ENCODE measurements around the gene DLG1.

Gene DLG1

DNA sequence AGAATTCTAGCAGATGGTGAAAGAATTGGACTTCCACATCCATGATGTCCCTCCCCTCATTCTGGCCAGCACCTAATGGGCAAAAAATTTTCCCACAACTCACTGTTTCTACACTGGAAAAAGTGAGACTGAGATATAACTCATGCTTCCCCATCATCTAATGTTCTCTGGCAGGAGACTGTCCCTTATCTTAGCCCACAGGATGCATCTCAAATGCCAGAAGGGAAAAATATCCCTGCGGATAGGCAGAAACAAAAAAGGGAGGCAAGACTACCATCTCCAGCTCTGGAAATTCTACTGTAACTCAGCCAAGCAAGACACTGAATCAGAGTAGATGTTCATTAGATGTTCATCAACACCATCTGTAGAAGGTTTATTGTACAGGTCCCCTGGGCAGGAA, 58.6 kb downstream of the DLG1 start:
- DNase-seq (ENCODE audit: low spot score in 2 of 2): no peak
- H3K9me3 ChIP-seq: peaks cover 10% of the 10 kb centered on the region
- no peaks in the 10 kb centered on the region for H3K27me3 ChIP-seq (ENCODE audit: low read depth)
- H3K36me3 ChIP-seq (replicated peaks): peaks cover 10% of the 10 kb centered on the region; the same call in 1 of the 2 replicates
- no peaks in the 10 kb centered on the region for H3K4me1 ChIP-seq
- in situ Hi-C loops (cut with MboI; ENCODE audit: low sequenced_read_pairs): no loop called here
- H3K4me3 ChIP-seq: no peak overlapping the region

DNA sequence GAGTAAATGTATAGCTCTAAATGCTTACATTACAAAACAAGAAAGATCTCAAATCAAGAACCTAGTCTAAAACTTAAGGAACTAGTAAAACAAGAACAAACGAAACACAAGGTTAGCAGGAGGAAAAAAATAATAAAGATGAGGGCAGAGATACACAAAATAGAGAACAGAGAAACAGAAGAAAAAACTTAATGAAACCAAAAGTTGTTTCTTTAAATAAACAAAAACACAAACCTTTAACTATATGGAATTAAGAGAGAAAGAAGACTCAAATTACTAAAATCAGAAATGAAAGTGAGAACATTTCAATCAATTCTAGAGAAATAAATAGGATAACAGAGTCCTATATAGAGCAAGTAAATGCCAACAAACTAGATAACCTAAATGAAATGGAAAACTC, 59.6 kb downstream of the DLG1 start:
- H3K27me3 ChIP-seq (ENCODE audit: low read depth): no peaks in the 10 kb centered on the region
- no peak overlapping the region for H3K4me3 ChIP-seq
- H3K36me3 ChIP-seq (replicated peaks): peaks cover 10% of the 10 kb centered on the region; the same call in 1 of the 2 replicates
- in situ Hi-C loops (cut with MboI; ENCODE audit: low sequenced_read_pairs): no loop called here
- DNase-seq (ENCODE audit: low spot score in 2 of 2): no peak
- H3K9me3 ChIP-seq: peaks cover 10% of the 10 kb centered on the region
- H3K4me1 ChIP-seq: no peaks in the 10 kb centered on the region

DNA sequence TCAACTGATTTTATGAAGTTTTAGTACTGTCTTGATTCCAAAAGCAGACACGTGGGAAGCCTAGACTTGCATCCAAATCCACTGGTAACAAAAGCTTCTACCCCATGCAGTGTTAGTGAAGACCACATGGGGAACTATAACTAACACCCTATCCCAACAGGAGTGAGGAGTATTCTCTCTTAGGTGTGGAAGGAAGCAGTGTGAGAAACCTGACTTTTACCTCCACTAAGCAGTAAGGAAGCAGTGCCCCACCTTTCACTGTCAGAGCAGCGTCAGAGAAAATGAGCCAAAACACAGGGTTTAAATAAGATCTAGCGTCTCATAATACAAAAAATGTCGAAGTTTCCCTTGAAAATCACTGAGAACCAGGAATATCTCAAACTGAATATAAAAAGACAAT, 60.5 kb downstream of the DLG1 start:
- no peaks in the 10 kb centered on the region for H3K4me1 ChIP-seq
- H3K27me3 ChIP-seq (ENCODE audit: low read depth): no peaks in the 10 kb centered on the region
- in situ Hi-C loops (cut with MboI; ENCODE audit: low sequenced_read_pairs): no loop called here
- peaks cover 7% of the 10 kb centered on the region; the same call in 1 of the 2 replicates for H3K36me3 ChIP-seq (replicated peaks)
- no peak overlapping the region for H3K4me3 ChIP-seq
- H3K9me3 ChIP-seq: peaks cover 6% of the 10 kb centered on the region
- no peak for DNase-seq (ENCODE audit: low spot score in 2 of 2)

DNA sequence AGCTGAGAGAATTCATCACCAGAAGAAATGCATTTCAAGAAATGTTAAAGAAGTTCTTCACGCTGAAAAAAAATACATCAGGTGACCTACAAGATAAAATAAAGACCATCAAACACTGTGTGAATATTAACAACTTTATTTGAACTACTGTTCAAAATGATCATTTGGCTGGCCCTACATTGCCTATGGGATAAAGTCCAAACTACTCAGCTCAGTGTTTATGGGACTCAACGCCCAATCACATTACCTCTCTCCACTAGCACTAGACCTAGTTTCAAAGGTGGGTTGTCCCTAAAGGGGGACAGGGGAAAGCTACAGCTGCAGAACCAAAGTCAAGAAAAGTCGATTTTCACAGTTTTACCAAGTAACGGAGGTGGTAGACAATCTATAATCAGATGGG, 62.0 kb downstream of the DLG1 start:
- H3K9me3 ChIP-seq: no peaks in the 10 kb centered on the region
- no peaks in the 10 kb centered on the region for H3K4me1 ChIP-seq
- H3K4me3 ChIP-seq: no peak overlapping the region
- peaks cover 7% of the 10 kb centered on the region; the same call in 1 of the 2 replicates for H3K36me3 ChIP-seq (replicated peaks)
- no peak for DNase-seq (ENCODE audit: low spot score in 2 of 2)
- no peaks in the 10 kb centered on the region for H3K27me3 ChIP-seq (ENCODE audit: low read depth)
- in situ Hi-C loops (cut with MboI; ENCODE audit: low sequenced_read_pairs): no loop called here

DNA sequence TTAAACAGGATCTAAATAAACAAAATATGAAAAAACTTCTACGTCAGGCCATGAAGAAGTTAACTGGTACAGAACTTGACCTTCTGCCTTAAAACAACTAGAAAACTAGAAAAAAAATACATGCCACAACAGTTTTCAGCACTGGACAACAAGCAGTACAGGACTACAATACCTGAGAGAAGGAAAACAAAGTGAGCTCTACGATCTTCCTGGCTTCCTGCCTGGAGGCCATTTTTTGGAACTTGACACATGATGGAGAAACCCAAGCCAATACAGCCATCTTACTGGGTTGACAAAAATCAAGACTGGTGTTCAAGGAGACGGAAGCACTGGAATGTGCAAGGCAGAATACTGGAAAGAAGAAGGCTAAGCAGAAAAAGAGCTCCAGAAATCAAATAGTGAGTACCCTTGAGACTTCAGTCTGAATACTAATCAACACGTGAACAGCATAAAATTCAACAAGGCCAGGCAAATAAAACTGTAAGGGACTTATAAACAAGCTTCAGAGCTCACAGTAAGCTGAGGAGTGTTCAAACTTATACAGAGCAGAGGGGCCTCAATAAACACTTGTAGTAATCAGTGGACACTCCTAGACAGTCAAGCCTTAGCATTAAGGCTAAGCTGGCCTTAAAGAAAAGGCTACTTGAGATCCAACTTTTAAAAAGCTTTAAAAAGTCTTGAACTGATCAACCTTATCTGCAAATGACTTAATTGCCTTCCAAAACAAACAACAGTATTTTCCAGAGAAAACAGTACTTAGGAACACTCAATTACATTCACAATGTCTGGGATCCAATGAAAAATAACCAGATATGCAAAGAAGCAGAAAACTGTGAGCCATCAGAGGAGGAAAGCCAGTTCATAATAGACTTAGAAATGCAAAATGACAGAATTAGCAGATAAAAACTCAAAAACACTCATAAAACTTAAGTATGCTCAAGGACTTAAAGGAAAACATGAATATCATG, 63.2 kb downstream of the DLG1 start:
- DNase-seq (ENCODE audit: low spot score in 2 of 2): no peak
- no peak overlapping the region for H3K4me3 ChIP-seq
- no peaks in the 10 kb centered on the region for H3K4me1 ChIP-seq
- peaks cover 7% of the 10 kb centered on the region; the same call in 1 of the 2 replicates for H3K36me3 ChIP-seq (replicated peaks)
- in situ Hi-C loops (cut with MboI; ENCODE audit: low sequenced_read_pairs): no loop called here
- H3K27me3 ChIP-seq (ENCODE audit: low read depth): no peaks in the 10 kb centered on the region
- H3K9me3 ChIP-seq: no peaks in the 10 kb centered on the region

DNA sequence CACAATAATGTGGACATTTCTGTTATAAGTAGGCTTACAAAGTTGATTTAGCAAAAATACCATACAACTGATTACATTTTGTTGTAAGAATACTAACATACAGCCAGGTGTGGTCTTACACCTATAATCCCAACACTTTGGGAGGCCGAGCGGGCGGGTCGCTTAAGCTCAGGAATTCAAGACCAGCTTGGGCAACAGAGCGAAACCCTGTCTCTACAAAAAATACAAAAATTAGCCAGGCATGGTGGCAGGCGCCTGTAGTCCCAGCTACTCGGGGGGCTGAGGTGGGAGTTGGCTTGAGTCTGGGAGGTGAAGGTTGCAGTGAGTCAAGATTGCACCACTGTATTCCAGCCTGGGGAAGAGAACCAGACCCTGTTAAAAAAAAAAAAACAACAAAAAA, 67.1 kb downstream of the DLG1 start:
- no peaks in the 10 kb centered on the region for H3K27me3 ChIP-seq (ENCODE audit: low read depth)
- no peak overlapping the region for H3K4me3 ChIP-seq
- H3K9me3 ChIP-seq: no peaks in the 10 kb centered on the region
- peaks cover 7% of the 10 kb centered on the region; the same call in 1 of the 2 replicates for H3K36me3 ChIP-seq (replicated peaks)
- no peak for DNase-seq (ENCODE audit: low spot score in 2 of 2)
- in situ Hi-C loops (cut with MboI; ENCODE audit: low sequenced_read_pairs): no loop called here
- H3K4me1 ChIP-seq: no peaks in the 10 kb centered on the region

DNA sequence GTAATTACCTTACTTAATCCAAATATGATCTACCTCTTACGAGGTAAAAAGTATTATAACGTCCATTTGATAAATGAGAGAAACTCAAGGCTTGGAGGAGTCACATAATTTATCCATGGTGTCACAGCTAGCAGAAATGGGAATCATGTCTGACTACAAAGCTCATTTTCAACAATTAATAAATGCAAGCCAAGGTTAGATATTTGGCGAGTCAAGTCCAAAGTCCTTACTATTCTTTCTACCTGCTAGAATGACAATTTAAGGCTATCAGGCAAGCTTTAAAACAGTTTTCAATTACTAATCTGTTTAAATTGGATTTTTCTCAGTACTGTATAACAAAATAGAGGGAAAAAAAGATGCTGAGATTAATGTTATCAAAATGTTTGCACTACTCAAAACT, 68.6 kb downstream of the DLG1 start:
- H3K27me3 ChIP-seq (ENCODE audit: low read depth): no peaks in the 10 kb centered on the region
- H3K36me3 ChIP-seq (replicated peaks): no peaks in the 10 kb centered on the region
- no peaks in the 10 kb centered on the region for H3K4me1 ChIP-seq
- no peak for DNase-seq (ENCODE audit: low spot score in 2 of 2)
- no peak overlapping the region for H3K4me3 ChIP-seq
- in situ Hi-C loops (cut with MboI; ENCODE audit: low sequenced_read_pairs): loop anchor here (10.0 kb wide), 1 partner anchor 275 kb away; no protein-coding TSS in a partner anchor
- no peaks in the 10 kb centered on the region for H3K9me3 ChIP-seq

DNA sequence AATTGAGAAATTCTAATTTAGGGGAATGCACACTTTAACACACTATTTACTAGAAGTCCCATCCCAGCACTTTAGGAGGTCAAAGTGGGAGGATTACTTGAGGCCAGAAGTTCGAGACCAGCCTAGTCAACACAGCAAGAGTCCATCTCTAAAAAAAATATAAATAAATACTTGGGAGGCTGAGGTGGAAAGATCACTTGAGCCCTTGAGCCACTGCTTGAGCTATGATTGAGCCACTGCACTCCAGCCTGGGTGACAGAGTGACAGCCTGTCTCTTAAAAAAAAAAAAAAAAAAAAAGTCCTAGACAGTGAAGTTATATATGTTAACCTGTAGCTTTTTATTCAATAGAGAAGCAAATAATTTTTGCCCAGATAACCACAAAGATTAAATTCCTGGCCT, 69.2 kb downstream of the DLG1 start:
- in situ Hi-C loops (cut with MboI; ENCODE audit: low sequenced_read_pairs): loop anchor here (10.0 kb wide), 1 partner anchor 276 kb away; no protein-coding TSS in a partner anchor
- H3K9me3 ChIP-seq: no peaks in the 10 kb centered on the region

DNA sequence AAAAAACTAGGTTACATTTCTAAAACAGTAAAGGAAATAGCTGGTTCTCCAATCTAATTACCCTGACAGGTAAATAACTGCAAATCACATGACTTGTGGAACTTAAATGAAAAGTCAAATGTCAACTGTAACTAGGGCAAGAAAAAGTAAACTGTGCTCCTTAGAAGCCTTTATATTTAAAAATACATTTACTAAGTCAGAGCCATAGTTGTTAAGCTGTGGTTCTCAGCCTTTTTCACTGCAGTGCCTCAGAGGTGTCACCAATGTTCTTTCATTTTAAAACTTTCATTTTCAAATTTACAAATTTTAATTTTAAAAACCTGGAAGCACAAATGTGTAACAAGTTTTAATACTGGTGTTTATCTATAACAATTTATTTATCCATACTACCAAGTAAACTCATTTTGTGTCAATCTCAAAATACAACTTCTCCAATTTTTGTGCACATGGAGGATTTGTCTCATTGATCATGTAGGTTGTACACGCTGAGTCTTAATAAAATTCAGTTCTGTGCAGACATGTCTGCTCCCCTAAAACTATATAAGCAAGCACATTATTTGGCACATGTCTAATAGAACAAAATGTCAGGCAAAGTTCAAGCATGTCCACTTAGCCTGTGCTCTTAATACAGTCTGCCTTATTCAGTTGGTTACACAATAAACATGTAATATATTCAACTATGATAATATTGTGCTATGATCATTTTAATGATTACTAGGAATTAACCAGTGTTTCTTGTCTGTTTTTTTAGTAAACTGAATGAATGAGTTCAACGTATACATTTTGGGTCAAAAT, 70.4 kb downstream of the DLG1 start:
- in situ Hi-C loops (cut with MboI; ENCODE audit: low sequenced_read_pairs): loop anchor here (10.0 kb wide), 1 partner anchor 277 kb away; no protein-coding TSS in a partner anchor
- Histone ChIP-seq H3K9me3 (no peaks in the 10 kb centered on the region), H3K36me3 (replicated peaks) (no peaks in the 10 kb centered on the region), H3K27me3 (ENCODE audit: low read depth) (no peaks in the 10 kb centered on the region), H3K4me1 (no peaks in the 10 kb centered on the region), H3K4me3 (no peak overlapping the region)
- DNase-seq (ENCODE audit: low spot score in 2 of 2): no peak

More for the DNA sequence above, 69.2 kb downstream of the DLG1 start:
- no peak overlapping the region for H3K4me3 ChIP-seq
- DNase-seq (ENCODE audit: low spot score in 2 of 2): no peak
- H3K27me3 ChIP-seq (ENCODE audit: low read depth): no peaks in the 10 kb centered on the region
- no peaks in the 10 kb centered on the region for H3K4me1 ChIP-seq
- no peaks in the 10 kb centered on the region for H3K36me3 ChIP-seq (replicated peaks)

DNA sequence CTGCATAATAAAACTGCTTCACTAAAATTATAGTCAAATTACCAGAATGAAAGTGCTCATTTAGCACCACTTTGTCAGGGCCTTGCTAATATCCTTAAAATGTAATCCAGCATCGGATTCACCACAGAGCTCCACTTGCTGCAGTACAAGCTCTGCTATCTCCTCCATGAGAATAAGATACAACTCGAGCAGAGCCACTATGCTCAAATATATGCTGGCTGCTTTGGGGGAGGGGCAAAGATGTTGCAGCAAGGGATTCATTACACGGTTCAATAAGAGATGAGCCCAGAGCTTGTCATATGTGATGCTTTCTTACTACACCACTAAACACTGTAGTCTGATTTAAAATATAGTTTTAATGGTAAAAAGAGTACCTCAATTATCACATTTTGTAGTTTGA, 72.2 kb downstream of the DLG1 start:
- Histone ChIP-seq H3K4me1 (no peaks in the 10 kb centered on the region), H3K4me3 (no peak overlapping the region), H3K9me3 (no peaks in the 10 kb centered on the region), H3K27me3 (ENCODE audit: low read depth) (no peaks in the 10 kb centered on the region), H3K36me3 (replicated peaks) (no peaks in the 10 kb centered on the region)
- DNase-seq (ENCODE audit: low spot score in 2 of 2): peak in 1 of 2 experiments; percentile 29
- in situ Hi-C loops (cut with MboI; ENCODE audit: low sequenced_read_pairs): loop anchor here (10.0 kb wide), 1 partner anchor 279 kb away; no protein-coding TSS in a partner anchor

DNA sequence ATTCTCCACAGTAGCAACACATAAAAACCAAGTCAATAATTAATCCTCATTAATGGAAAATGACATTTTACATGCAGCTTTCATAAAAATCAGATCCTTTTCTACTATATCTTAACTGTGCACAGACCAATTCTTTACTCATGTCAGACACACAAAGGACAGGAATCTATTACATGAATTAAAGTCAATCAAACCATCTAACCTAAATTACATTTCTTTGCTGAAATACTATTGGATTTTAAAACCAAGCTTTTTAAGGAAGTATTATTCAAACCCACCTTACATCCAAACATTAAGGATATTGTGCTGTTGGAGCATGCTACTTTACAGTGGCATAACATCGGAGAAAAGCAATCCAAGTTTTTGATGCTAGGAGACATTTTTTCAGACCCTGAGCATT, 72.8 kb downstream of the DLG1 start:
- H3K9me3 ChIP-seq: no peaks in the 10 kb centered on the region
- no peaks in the 10 kb centered on the region for H3K27me3 ChIP-seq (ENCODE audit: low read depth)
- H3K4me1 ChIP-seq: no peaks in the 10 kb centered on the region
- H3K4me3 ChIP-seq: no peak overlapping the region
- no peaks in the 10 kb centered on the region for H3K36me3 ChIP-seq (replicated peaks)
- in situ Hi-C loops (cut with MboI; ENCODE audit: low sequenced_read_pairs): loop anchor here (10.0 kb wide), 1 partner anchor 279 kb away; no protein-coding TSS in a partner anchor
- DNase-seq (ENCODE audit: low spot score in 2 of 2): no peak

DNA sequence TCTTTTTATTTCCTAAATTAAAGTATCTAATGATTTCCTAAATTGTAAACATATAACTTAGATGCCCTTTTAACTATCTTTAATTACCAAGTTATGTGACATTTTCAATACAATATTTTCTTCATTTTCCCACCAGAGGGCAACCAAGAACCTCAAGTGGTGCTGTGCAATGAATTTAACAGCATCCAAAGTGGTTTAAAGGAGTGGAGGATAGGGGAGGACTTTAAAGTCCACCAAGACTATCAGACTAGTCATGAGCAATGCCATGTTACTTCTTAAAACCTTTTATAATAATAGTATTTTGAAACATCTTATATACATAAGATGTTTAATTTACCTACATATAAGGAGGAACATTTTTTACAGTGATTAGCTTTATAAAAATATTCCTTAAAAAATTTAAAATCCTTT, 74.4 kb downstream of the DLG1 start:
- no peaks in the 10 kb centered on the region for H3K4me1 ChIP-seq
- no peaks in the 10 kb centered on the region for H3K36me3 ChIP-seq (replicated peaks)
- DNase-seq (ENCODE audit: low spot score in 2 of 2): peak in 1 of 2 experiments; percentile 68
- no peaks in the 10 kb centered on the region for H3K27me3 ChIP-seq (ENCODE audit: low read depth)
- H3K4me3 ChIP-seq: no peak overlapping the region
- in situ Hi-C loops (cut with MboI; ENCODE audit: low sequenced_read_pairs): loop anchor here (10.0 kb wide), 1 partner anchor 281 kb away; no protein-coding TSS in a partner anchor
- no peaks in the 10 kb centered on the region for H3K9me3 ChIP-seq

DNA sequence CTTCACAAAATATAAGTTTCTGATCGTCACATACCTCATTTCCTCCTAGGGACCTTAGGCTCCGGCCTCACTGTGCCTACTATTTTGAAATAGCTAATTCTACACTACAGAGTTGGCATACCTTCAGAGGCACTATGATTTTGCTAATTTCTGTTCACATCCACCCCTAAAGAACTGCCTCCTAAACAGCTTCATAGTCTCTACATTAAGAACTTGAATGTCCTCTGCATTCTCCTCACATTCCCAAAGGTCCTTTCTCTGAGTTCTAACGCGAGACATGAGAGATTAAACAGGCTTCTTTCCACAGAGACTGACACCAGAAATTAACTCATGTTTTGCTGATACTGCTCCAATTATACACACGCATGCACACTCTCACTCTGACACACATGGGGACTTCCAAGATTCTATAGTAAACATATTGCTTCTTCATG, 75.5 kb downstream of the DLG1 start:
- DNase-seq (ENCODE audit: low spot score in 2 of 2): no peak

More for the DNA sequence above, 75.5 kb downstream of the DLG1 start:
- Histone ChIP-seq H3K4me1 (no peaks in the 10 kb centered on the region), H3K27me3 (ENCODE audit: low read depth) (no peaks in the 10 kb centered on the region), H3K9me3 (no peaks in the 10 kb centered on the region), H3K36me3 (replicated peaks) (no peaks in the 10 kb centered on the region), H3K4me3 (no peak overlapping the region)
- in situ Hi-C loops (cut with MboI; ENCODE audit: low sequenced_read_pairs): loop anchor here (10.0 kb wide), 1 partner anchor 282 kb away; no protein-coding TSS in a partner anchor
